ENCODE data around the gene CTBP2.

The CTBP2 gene

GRCh38 chr10:125107166-125107949 is 53.0 kb downstream of the CTBP2 start:
- DNase-seq (ENCODE audit: extremely low spot score): no peak
- ChIA-PET CTCF (no interaction called here), POLR2A (no interaction called here)
- TF ChIP-seq, protein P1, sequence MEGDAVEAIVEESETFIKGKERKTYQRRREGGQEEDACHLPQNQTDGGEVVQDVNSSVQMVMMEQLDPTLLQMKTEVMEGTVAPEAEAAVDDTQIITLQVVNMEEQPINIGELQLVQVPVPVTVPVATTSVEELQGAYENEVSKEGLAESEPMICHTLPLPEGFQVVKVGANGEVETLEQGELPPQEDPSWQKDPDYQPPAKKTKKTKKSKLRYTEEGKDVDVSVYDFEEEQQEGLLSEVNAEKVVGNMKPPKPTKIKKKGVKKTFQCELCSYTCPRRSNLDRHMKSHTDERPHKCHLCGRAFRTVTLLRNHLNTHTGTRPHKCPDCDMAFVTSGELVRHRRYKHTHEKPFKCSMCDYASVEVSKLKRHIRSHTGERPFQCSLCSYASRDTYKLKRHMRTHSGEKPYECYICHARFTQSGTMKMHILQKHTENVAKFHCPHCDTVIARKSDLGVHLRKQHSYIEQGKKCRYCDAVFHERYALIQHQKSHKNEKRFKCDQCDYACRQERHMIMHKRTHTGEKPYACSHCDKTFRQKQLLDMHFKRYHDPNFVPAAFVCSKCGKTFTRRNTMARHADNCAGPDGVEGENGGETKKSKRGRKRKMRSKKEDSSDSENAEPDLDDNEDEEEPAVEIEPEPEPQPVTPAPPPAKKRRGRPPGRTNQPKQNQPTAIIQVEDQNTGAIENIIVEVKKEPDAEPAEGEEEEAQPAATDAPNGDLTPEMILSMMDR (IDR thresholded peaks at IDR 0.05; ENCODE audit: control extremely low read depth, extremely low read depth, low read depth, missing control alignments): no peak

DNA sequence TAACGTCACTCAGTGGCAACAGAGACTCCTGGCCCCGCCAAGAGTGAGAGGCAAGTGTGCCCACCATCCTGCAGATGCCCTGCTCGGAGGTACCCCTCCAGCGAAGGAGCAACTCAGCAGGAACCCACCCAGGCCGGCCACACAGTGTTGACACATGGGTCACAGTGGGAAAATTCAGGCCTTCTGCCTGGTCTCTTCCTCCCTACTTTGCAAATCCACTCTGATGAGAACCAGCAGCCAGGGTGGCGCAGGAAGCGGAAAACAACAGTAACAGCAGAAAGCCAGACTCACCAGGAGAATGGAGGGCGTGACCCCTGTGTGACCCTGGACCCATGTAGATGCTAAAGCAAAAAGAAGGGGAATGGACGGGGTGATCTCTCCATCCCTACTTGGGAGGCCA is 53.8 kb downstream of the CTBP2 start:
- POLR2A ChIA-PET: no interaction called here

DNA sequence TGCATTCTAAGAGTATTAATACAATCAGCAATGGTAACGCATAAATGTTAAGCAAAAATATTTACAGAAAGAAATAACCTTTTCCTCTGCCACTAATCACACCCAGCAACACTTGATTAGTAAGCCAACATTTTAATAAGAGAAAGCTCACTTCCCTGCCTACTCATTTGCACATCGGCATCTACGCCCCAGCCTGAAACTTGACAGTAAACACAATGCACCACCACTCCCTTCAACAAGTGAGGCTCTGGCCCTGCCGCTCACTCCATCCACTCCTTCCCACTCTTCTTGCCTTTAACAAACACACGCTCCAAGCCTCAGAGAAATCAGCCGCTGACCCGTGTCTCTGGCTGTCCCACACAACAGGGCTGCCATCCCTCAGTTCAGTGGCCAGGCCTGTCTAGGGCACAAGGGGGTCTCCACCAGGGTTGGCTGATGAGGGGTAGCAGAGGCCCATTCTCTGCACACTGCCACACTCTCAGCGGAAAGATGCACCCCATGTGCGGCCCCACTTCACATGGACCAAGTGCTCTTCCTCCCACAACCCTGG is 54.6 kb downstream of the CTBP2 start:
- ChIA-PET CTCF (no interaction called here), POLR2A (no interaction called here)
- DNase-seq (ENCODE audit: extremely low spot score): no peak
- TF ChIP-seq, protein P1 (IDR thresholded peaks at IDR 0.05; ENCODE audit: control extremely low read depth, extremely low read depth, low read depth, missing control alignments): no peak

More for the DNA sequence above, 53.8 kb downstream of the CTBP2 start:
- CTCF ChIA-PET: no interaction called here
- TF ChIP-seq, protein P1 (IDR thresholded peaks at IDR 0.05; ENCODE audit: control extremely low read depth, extremely low read depth, low read depth, missing control alignments): no peak
- no peak for DNase-seq (ENCODE audit: extremely low spot score)

DNA sequence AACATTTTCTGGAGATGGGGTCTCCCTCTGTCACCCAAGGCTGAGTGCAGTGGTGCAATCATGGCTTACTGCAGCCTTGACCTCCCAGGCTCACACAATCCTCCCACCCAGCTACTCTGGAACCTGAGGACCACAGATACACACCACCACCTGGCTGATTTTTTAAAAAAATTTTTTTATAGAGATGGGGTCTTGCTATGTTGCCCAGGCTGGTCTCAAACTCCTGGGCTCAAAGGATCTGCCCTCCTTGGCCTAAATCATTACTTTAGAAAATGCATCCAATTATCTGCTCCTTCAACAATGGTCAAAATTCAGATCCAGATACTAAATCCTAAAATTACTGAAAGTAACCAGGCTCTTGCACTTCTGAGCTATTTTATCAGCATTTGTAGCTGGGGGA is 55.2 kb downstream of the CTBP2 start:
- CTCF ChIA-PET: interaction anchor here (1.0 kb wide), 1 partner anchor 57 kb away, joined by 3 read pairs; no protein-coding TSS in a partner anchor
- DNase-seq (ENCODE audit: extremely low spot score): no peak
- POLR2A ChIA-PET: no interaction called here
- TF ChIP-seq, protein P1 (IDR thresholded peaks at IDR 0.05; ENCODE audit: control extremely low read depth, extremely low read depth, low read depth, missing control alignments): no peak

DNA sequence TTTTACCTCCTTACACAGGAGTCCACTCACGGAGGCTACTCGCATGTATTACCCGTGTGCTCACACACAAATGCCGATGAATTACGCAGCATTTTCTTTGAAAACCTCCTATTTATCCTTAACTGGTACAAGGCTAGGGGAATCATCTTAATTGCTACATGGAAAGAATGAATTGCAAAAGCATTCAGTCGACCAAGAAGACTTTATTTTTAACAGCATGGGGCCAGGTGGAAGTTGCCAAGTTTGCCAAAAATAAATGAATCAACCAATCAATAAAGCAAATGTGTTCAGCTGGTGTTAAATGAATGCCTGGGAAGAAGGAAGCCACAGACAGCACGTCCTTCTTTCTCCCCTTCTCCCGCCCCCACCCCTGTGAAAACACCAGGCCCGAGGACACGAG is 55.8 kb downstream of the CTBP2 start:
- POLR2A ChIA-PET: no interaction called here
- CTCF ChIA-PET: interaction anchor here (1.0 kb wide), 1 partner anchor 56 kb away, joined by 3 read pairs; no protein-coding TSS in a partner anchor
- TF ChIP-seq, protein P1 (IDR thresholded peaks at IDR 0.05; ENCODE audit: control extremely low read depth, extremely low read depth, low read depth, missing control alignments): no peak
- no peak for DNase-seq (ENCODE audit: extremely low spot score)

DNA sequence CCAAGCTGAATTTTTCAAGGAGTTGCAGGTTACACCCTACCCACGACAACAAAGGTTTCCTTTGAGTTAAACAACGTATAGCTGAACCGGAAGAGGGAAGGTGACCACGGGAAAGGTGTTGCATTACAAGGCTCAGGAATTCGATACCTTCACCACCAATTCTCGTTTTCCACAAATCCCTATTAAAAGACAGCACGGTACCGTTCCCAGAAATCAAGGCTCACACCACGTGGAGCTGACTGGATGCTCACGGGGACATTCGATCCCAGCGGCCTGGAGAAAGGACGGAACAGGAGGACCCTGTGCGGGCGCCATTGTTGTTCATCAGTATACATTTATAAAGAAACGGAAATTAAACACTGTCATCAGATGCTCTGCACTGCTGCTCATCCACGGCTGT is 56.4 kb downstream of the CTBP2 start:
- DNase-seq (ENCODE audit: extremely low spot score): no peak
- CTCF ChIA-PET: no interaction called here
- TF ChIP-seq, protein P1 (IDR thresholded peaks at IDR 0.05; ENCODE audit: control extremely low read depth, extremely low read depth, low read depth, missing control alignments): no peak
- POLR2A ChIA-PET: no interaction called here

Measured in GM10248 (cell line).